ENCODE data around the gene BICDL1.

GRCh38 chr12:120139958-120140357 lies 150.9 kb downstream of the BICDL1 start:
- TF ChIP-seq EZH2 (IDR thresholded peaks at IDR 0.05; ENCODE audit: low read depth) (no peak), CTCF (conservative IDR thresholded peaks at IDR 0.05) (no peak)

Measured in PC-9 (cell line).